Stimulated activated CD4-positive, alpha-beta T cell treated with anti-CD3 and anti-CD28 coated beads, Interleukin-12 subunit alpha, Interleukin-12 subunit beta, amount 100 ng/mL, for 24 hours (primary cell): ENCODE data around the gene TLR9.
"Not testable (repeated sequence)": the region's sequence is repeated elsewhere in the genome, so short reads cannot be mapped to it uniquely, and the experiment has no call there.

ENCODE experiments used
- DNase-seq, 2 experiments: peaks; one replicate each; pipeline ENCODE4 v3.0.0-alpha.2; 2020; ENCODE audit warnings: low read depth in 2 of 2

The TLR9 gene

GRCh38 chr3:52225452-52226228, at the start of gene TLR9:
TLR9 (minus strand) TSS chr3:52225645; CDS start chr3:52225529, 116 bp downstream.
- no peak for DNase-seq

- DNase-seq, result not testable (repeated sequence)
Observed at GRCh38 chr3:52274781-52275180, 49.3 kb upstream of the TLR9 start.

- DNase-seq, result no peak
Observed at GRCh38 chr3:52272831-52273230, 47.4 kb upstream of the TLR9 start.

GRCh38 chr3:52272172-52272571, 46.7 kb upstream of the TLR9 start:
- DNase-seq, result not testable (repeated sequence)

GRCh38 chr3:52270252-52270754, 44.9 kb upstream of the TLR9 start:
- no peak for DNase-seq

- no peak for DNase-seq
Observed at GRCh38 chr3:52269776-52270175, 44.3 kb upstream of the TLR9 start.

- DNase-seq, result no peak
Observed at GRCh38 chr3:52268036-52268435, 42.6 kb upstream of the TLR9 start.

GRCh38 chr3:52265387-52265786, 39.9 kb upstream of the TLR9 start:
- DNase-seq, result no peak

- no peak for DNase-seq
Observed at GRCh38 chr3:52262447-52262846, 37.0 kb upstream of the TLR9 start.

- DNase-seq, result no peak
Observed at GRCh38 chr3:52259448-52259847, 34.0 kb upstream of the TLR9 start.

GRCh38 chr3:52259035-52259434, 33.6 kb upstream of the TLR9 start:
- no peak for DNase-seq

GRCh38 chr3:52257911-52258310, 32.5 kb upstream of the TLR9 start:
- DNase-seq, result no peak

GRCh38 chr3:52256622-52257021, 31.2 kb upstream of the TLR9 start:
- no peak for DNase-seq

GRCh38 chr3:52256159-52256558, 30.7 kb upstream of the TLR9 start:
- DNase-seq, result no peak

- no peak for DNase-seq
Observed at GRCh38 chr3:52254608-52255007, 29.2 kb upstream of the TLR9 start.

- peak; percentile 61 to 71 for DNase-seq
Observed at GRCh38 chr3:52253314-52254304, 28.2 kb upstream of the TLR9 start.

GRCh38 chr3:52250122-52250521, 24.7 kb upstream of the TLR9 start:
- no peak for DNase-seq

- no peak for DNase-seq
Observed at GRCh38 chr3:52249683-52250082, 24.2 kb upstream of the TLR9 start.

- no peak for DNase-seq
Observed at GRCh38 chr3:52248816-52249547, 23.5 kb upstream of the TLR9 start.

- DNase-seq, result no peak
Observed at GRCh38 chr3:52248165-52248541, 22.7 kb upstream of the TLR9 start.

- no peak for DNase-seq
Observed at GRCh38 chr3:52247409-52248164, 22.1 kb upstream of the TLR9 start.
